Esophagus muscularis mucosa (tissue), 3 donors: ENCODE measurements around the gene ACP3.

Experiments used
- POLR2A ChIP-seq: fragments of 450-650 bp; IDR thresholded peaks from one replicate; pipeline ENCODE4 v1.6.1; 2017; ENCODE audit warnings: antibody characterized with exemption, moderate library complexity, mild to moderate bottlenecking, low read depth
- TF ChIP-seq, protein P1 (sequence below), 3 experiments: fragments of 200-600 bp in 2 of 3; fragments of 450-650 bp in 1 of 3; sonication (generic) in 2 of 3; IDR thresholded peaks; one replicate each; pipeline ENCODE4 v1.5.1; 2017 to 2019; ENCODE audit warnings: antibody characterized with exemption in 3 of 3, mild to moderate bottlenecking in 2 of 3, moderate library complexity in 1 of 3

DNA sequence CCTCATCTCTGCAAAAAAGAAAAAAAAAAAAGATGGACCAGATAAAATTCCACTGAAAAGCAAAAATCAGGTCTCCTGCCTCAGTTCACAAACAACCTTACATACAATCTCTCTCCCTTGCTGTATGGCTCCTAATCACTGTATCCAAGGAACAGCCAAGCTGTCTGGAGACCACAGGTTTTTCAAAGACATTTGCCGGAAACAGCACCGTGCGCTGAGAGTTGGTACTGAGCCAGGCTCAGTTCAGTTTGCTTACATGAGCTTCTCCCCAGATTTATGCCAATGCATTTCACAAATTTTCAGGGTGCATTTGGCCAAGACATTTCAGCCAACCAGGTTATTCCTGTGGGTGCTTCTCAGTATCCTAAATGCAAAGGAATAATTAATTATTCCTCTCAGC lies 4.1 kb downstream of the ACP3 start:
- TF ChIP-seq POLR2A = no peak
- TF ChIP-seq, protein P1, sequence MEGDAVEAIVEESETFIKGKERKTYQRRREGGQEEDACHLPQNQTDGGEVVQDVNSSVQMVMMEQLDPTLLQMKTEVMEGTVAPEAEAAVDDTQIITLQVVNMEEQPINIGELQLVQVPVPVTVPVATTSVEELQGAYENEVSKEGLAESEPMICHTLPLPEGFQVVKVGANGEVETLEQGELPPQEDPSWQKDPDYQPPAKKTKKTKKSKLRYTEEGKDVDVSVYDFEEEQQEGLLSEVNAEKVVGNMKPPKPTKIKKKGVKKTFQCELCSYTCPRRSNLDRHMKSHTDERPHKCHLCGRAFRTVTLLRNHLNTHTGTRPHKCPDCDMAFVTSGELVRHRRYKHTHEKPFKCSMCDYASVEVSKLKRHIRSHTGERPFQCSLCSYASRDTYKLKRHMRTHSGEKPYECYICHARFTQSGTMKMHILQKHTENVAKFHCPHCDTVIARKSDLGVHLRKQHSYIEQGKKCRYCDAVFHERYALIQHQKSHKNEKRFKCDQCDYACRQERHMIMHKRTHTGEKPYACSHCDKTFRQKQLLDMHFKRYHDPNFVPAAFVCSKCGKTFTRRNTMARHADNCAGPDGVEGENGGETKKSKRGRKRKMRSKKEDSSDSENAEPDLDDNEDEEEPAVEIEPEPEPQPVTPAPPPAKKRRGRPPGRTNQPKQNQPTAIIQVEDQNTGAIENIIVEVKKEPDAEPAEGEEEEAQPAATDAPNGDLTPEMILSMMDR (IDR thresholded peaks at IDR 0.05) = no peak
